ENCODE measurements around the gene CAPZA3.
"Not testable (repeated sequence)": the region's sequence is repeated elsewhere in the genome, so short reads cannot be mapped to it uniquely, and the experiment has no call there.

The CAPZA3 gene, protein sequence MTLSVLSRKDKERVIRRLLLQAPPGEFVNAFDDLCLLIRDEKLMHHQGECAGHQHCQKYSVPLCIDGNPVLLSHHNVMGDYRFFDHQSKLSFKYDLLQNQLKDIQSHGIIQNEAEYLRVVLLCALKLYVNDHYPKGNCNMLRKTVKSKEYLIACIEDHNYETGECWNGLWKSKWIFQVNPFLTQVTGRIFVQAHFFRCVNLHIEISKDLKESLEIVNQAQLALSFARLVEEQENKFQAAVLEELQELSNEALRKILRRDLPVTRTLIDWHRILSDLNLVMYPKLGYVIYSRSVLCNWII

GRCh38 chr12:18737819-18738218, at the start of gene CAPZA3, which contains the start of gene PLCZ1:
Gene CAPZA3 (plus strand): TSS chr12:18738119. CDS start chr12:18738269, 150 bp downstream.
Gene PLCZ1 (minus strand): TSS chr12:18738012. CDS start chr12:18737371, 641 bp downstream.
- DNase-seq (ENCODE audit: low read depth) = no peak
- no peak within 1 kb of the TSS for H3K4me3 ChIP-seq (ENCODE audit: low read length)
- TF ChIP-seq, protein P1, sequence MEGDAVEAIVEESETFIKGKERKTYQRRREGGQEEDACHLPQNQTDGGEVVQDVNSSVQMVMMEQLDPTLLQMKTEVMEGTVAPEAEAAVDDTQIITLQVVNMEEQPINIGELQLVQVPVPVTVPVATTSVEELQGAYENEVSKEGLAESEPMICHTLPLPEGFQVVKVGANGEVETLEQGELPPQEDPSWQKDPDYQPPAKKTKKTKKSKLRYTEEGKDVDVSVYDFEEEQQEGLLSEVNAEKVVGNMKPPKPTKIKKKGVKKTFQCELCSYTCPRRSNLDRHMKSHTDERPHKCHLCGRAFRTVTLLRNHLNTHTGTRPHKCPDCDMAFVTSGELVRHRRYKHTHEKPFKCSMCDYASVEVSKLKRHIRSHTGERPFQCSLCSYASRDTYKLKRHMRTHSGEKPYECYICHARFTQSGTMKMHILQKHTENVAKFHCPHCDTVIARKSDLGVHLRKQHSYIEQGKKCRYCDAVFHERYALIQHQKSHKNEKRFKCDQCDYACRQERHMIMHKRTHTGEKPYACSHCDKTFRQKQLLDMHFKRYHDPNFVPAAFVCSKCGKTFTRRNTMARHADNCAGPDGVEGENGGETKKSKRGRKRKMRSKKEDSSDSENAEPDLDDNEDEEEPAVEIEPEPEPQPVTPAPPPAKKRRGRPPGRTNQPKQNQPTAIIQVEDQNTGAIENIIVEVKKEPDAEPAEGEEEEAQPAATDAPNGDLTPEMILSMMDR (conservative IDR thresholded peaks at IDR 0.05; ENCODE audit: low read length) = no peak

DNA sequence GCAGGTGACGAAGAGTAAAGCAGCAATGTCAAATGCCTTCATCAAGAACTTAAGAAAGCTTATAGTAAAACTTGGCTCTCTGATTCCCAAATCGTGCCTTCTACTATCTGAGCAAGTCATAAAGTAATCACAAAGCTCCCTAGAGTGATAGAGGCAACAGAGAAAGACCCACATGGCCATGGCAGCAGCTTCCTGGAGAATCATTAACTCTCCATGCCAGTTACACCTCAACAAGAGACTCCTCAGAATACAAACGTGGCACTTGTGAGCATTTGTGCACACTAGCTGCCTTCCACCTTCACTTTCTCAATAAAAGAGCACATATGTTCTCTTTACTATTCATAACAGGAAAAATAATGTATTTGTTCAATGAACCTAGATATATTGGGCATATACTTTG, 48.1 kb upstream of the CAPZA3 start:
- no peak overlapping the region for H3K4me3 ChIP-seq (ENCODE audit: low read length)
- TF ChIP-seq, protein P1 (conservative IDR thresholded peaks at IDR 0.05; ENCODE audit: low read length) = no peak
- no peak for DNase-seq (ENCODE audit: low read depth)

- DNase-seq (ENCODE audit: low read depth) = peak; percentile 71
- no peak overlapping the region for H3K4me3 ChIP-seq (ENCODE audit: low read length)
- TF ChIP-seq, protein P1 (conservative IDR thresholded peaks at IDR 0.05; ENCODE audit: low read length) = no peak
Observed at GRCh38 chr12:18690653-18691052, 47.3 kb upstream of the CAPZA3 start.

DNA sequence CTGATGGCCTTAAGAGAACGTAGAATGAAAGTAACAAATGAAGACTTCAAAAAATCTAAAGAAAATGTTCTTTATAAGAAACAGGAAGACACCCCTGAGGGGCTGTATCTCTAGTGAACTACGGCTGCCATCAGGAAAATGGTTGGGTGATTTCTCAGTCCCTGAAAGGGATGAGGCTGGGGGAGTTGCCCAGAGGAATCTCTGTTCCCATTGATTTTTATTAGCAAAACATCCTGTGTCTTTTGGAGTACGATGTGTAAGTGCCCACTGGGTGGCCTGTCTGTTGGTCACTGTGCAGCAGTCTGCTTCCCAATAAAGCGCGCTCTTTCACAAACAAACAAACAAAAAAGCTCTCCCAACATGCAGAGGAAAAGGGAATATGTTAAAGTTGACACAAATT, 43.9 kb upstream of the CAPZA3 start:
- H3K4me3 ChIP-seq (ENCODE audit: low read length); DNase-seq (ENCODE audit: low read depth): not testable (repeated sequence)

- H3K4me3 ChIP-seq (ENCODE audit: low read length) = no peak overlapping the region
- DNase-seq (ENCODE audit: low read depth) = peak; percentile 52
- TF ChIP-seq, protein P1 (conservative IDR thresholded peaks at IDR 0.05; ENCODE audit: low read length) = no peak
Observed at GRCh38 chr12:18696971-18697602, 40.8 kb upstream of the CAPZA3 start.

- TF ChIP-seq, protein P1 (conservative IDR thresholded peaks at IDR 0.05; ENCODE audit: low read length) = no peak
- H3K4me3 ChIP-seq (ENCODE audit: low read length) = no peak overlapping the region
- DNase-seq (ENCODE audit: low read depth) = peak; percentile 97
Observed at GRCh38 chr12:18700271-18700670, 37.6 kb upstream of the CAPZA3 start.

- H3K4me3 ChIP-seq (ENCODE audit: low read length) = no peak overlapping the region
- DNase-seq (ENCODE audit: low read depth) = no peak
- TF ChIP-seq, protein P1 (conservative IDR thresholded peaks at IDR 0.05; ENCODE audit: low read length) = no peak
Observed at GRCh38 chr12:18703321-18703720, 34.6 kb upstream of the CAPZA3 start.
